Suprapubic skin (tissue), 4 donors: ENCODE results near the gene ERAP2.

Experiments
- CTCF ChIP-seq, 2 donors: fragments of 200-600 bp in 1 of 2; fragments of 450-650 bp in 1 of 2; sonication (generic) in 1 of 2; IDR thresholded peaks; one replicate each; pipeline ENCODE4 v1.5.1; 2016 to 2019; ENCODE audit warnings: antibody characterized with exemption in 2 of 2, mild to moderate bottlenecking in 1 of 2, moderate library complexity in 1 of 2
- EP300 ChIP-seq: sonication (generic); formaldehyde crosslinking; IDR thresholded peaks from one replicate; pipeline ENCODE4 v1.6.1; 2017; ENCODE audit warnings: antibody characterized with exemption
- POLR2A ChIP-seq, 2 donors: fragments of 450-650 bp; IDR thresholded peaks; one replicate each; pipeline ENCODE4 v1.6.1; 2017; ENCODE audit warnings: antibody characterized with exemption in 2 of 2, mild to moderate bottlenecking in 2 of 2, moderate library complexity in 2 of 2
- POLR2AphosphoS5 ChIP-seq, 3 donors: sonication (generic); formaldehyde crosslinking; IDR thresholded peaks; one replicate each; pipeline ENCODE4 v1.6.1; 2017; ENCODE audit warnings: antibody characterized with exemption in 3 of 3

- TF ChIP-seq CTCF (IDR thresholded peaks at IDR 0.05) (no peak), POLR2AphosphoS5 (IDR thresholded peaks at IDR 0.05) (no peak), EP300 (no peak), POLR2A (IDR thresholded peaks at IDR 0.05) (no peak)
These were observed 81.2 kb downstream of the ERAP2 start for GRCh38 chr5:96957254-96958049.
